NK-92 (cell line): ENCODE data around the gene MLKL.
"Not testable (repeated sequence)": the region's sequence is repeated elsewhere in the genome, so short reads cannot be mapped to it uniquely, and the experiment has no call there.

Experiments
- DNase-seq: peaks from one replicate; lab custom pipeline; 2025; ENCODE audit not compliant: unreplicated experiment; lab: John Stamatoyannopoulos, UW

Gene MLKL

GRCh38 chr16:74732707-74733350 lies 32.2 kb upstream of the MLKL start:
- DNase-seq: no peak

DNA sequence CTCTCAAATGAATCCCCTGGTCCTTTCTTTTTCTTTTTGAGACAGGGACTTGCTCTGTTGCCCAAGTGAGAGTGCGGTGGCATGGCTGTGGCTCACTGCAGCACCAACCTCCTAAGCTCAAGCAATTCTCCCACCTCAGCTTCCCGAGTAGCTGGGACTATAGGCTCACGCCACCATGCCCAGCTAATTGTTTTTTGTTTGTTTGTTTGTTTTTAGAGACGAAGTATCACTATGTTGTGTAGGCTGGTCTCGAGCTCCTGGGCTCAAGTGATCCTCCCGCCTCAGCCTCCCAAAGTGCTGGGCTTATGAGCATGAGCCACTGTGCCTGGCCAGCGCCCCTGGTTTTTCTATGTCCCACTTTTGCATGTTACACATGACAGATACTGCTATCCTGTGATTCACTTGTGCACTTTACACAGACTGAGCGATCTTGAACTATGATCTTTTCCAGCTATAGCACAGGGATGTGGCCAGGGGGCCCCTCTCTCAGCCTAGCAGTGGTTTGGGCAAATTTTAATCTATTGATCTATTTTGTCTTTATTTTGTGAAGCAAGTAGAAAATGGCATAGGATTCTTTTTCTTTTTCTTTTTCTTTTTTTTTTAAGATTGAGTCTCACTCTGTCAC lies 31.3 kb upstream of the MLKL start:
- DNase-seq: no peak

DNA sequence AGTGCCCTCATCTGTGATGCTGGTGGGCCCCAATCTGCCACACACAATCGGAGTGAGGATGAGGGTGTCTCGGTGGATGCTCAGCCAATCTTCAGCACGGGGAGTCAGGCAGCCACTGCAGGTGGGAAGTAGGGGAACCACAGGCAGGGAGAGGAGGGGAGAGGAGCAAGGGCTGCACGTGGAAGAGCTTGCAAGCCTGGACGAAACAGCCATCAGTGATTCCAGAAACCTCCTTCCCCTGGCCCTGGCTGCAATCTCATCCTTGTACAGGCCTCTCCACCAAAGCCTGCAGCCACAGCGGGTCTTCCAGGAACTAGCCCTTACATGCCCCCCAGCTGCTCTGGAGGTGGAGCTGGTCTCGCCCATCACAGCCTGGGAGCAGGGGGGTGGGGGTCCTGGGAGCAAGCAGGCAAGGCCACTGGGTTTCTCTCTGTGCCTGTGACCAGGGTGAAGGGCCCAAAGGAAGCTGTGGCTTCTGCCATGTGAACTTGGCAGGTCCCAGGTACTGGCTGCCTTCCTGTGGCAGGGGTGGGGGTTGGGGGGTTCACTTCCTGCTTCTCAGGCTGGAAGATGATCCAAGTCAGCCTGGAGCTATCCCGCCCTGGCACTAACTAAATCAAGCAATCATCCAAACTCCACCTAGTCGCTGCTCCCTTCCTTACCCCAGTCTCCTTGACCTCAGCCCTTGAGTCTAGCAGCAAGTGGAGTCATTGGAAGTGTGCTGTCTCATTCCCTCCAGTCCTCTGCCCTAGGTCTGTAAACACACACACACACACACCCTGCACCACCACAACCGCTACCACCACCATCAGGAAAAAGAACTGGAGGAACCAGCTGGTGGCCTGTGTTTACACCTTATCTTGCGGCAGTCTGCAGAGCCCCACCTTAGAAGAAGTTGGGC lies 29.4 kb upstream of the MLKL start:
- no peak for DNase-seq

DNA sequence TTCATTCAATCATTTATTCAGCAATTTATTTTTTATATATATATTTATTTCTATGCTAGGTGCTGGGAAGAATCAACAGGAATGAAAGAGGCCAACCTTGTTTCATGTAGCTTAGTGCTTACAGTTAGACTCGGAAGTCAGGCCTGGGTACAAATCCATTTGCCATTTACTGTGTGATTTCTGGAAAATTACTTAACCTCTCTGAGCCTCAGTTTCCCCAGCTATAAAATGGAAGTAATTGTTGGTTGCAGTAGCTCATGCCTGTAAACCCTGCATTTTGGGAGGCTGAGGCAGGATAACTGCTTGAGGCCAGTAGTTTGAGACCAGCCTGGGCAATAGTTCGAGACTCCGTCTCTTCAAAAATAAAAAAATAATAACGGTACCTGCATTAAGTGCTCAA lies 27.2 kb upstream of the MLKL start:
- no peak for DNase-seq

DNA sequence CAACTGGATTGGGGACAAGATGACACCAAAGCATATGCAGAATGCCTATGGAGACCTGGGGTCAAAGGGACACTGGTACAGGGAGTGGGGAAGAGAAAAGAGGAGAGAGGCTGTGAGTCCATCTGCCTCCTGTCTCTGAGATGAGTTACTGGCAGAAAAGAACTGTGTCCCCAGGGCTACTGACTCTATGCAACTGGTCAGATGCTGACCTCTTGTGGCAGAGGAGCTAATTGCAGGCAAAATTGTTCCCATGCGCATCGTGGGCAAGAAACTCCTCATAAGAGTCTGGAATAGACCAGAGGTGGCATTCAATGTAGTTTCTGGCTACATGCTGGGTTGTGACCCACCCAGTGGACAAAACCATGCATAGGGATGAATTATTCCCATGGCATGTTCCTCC lies 26.1 kb upstream of the MLKL start:
- no peak for DNase-seq

GRCh38 chr16:74725651-74726455 lies 25.2 kb upstream of the MLKL start:
- no peak for DNase-seq

DNA sequence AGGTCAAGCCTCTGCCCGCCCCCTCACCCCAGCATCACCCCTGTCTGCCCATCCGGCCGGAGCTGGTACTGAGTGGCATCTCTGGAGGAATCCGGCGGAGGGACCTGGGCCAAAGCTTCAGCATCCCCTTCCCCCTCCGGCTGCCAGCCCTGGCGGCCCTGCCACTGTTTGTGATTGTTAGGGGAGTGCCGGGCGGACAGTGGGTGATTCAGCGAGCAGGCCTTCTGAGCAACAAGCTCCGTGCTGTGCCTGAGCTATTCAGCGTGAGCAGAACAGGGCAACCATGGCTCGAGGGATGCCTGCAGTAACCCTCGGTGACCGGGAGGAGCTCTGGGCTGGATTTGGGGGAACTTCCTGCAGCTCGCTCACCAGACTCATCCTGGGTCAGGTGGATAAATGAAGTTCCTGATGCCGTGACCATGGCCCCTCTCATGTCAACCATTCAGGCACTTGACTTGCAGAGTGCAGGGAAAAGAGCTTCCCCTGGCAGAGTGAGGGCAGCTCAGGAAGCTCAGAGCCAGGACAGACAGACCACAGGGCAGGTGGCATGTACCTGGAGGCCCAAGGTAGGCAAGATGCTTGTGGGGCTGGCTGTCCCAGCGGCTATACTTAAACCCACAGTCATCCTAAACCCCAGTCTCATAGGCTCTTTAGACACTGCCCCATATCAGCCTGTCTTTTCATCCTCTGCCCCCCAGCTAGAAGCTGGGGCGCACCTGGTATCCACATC lies 24.3 kb upstream of the MLKL start:
- DNase-seq: no peak

DNA sequence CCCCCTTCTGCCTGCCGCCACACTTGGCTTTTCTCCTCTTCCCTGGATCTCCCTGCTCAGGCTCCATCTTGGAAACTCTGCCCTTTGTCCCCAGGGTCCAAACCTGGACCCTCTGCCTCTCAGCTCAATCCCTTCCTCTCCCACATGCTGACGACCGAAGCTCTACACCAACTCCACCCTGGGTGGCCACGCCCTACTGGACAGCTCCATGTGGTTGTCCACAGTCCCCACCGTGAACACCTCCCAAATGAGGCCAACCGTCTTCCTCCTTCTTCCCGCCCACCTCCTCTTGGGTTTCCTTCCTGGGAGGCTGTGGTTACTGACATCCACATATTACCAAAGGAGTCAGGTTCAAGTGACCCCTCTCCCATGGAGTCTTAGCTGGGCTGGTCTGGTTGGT lies 22.6 kb upstream of the MLKL start:
- DNase-seq: no peak

- not testable (repeated sequence) for DNase-seq
Observed at GRCh38 chr16:74722156-74722555, 21.5 kb upstream of the MLKL start.

- DNase-seq: no peak
Observed at GRCh38 chr16:74721716-74722115, 21.1 kb upstream of the MLKL start.

- no peak for DNase-seq
Observed at GRCh38 chr16:74720579-74720978, 19.9 kb upstream of the MLKL start.

DNA sequence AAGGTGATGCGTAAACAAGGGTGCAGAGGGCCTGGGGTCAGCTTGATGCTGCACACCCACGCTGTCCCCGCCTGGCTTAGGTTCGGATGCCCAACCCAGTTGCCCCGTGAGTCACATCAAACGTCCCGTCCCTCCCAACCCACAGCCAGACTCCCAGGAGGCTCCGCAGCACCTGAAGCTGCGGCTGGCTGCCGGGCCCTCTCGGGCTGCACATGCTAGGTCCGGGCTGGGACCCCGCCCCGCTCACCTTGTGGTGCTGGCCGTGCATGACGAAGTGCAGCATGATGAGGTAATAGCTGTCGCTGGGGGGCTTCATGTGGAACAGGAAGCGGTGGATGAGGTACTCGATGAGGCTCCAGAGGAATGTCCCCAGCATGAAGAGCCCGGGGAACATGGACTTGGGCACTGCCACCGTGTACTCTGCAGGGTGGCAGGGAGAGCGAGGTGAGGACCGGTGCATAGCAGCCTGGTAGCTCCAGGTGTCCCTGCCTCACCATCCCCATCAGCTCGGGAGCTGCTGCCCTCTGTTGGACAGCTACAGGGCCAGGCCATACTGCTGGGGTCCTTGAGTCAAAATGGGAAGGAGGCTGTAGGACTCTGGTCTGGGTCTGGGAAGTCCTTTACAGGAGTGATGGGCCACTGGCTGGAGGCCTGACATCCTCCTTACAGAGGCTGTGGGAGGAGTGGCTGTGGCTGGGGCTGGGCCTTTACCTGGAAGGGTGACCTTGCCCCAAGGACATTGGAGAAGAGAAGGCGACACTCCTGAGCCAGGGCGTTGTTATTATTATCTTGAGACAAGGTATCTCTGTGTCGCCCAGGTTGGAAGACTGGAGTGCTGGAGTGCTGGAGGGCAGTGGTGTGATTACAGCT lies 18.3 kb upstream of the MLKL start:
- DNase-seq: no peak

DNA sequence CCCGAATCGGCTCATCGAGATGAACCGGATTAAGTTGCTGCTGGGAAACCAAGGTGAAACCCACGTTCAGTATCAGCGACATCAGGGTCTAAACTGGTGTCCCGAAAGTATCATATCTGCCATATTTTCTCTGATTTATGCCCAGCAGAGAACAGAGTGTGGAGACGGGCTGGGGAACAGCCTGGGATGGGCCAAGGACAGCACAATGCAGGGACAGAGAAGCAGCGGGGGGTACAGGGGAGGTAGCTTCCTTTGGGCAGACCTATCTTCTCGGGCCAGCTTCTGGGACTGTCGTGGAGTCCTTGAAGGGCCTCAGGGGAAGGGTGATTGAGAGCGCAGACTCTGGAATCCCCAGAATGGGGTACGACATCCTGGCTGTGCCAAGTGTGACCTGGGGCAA lies 17.5 kb upstream of the MLKL start:
- no peak for DNase-seq

DNA sequence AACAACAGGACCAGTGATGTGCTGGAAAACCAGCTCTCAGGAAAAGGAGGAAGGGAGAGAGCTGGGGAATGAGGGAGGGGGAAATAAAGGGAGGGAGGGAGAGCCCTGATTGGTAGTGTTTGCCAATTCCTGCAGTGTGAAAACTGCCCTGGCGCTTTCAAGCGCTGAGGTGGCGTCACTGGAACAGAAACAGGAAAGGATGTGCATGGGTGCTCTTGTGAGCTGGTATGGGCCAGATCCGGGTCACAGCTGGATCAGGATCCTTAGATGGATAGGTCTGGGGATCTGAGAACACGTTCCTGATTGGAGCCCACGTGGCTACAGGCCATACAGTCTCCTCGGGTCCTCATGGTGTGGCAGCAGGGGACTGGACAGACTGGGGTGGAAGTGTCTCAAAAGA lies 16.7 kb upstream of the MLKL start:
- no peak for DNase-seq

- DNase-seq: no peak
Observed at GRCh38 chr16:74716355-74716754, 15.7 kb upstream of the MLKL start.

- DNase-seq: no peak
Observed at GRCh38 chr16:74713876-74714275, 13.2 kb upstream of the MLKL start.

DNA sequence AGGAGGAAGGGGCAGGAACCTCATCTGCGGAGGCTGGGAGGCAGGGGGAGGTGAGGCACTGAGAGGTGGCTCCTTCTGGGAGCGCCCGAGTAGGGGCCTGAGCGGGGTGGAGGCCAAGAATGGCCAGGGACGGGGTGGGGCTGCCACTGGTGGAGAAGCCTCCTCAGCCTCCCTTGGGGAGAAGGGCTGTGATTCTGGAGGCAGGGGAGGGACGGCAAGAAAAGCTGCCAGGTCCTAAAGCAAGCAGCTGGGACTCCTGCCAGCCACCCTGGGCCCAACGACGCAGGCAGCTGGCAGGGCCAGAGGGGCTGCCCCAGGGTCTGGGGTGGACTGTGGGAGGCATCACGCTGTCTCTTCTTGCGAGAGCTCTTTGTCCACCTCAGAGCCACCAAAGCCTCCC lies 12.7 kb upstream of the MLKL start:
- DNase-seq: no peak

DNA sequence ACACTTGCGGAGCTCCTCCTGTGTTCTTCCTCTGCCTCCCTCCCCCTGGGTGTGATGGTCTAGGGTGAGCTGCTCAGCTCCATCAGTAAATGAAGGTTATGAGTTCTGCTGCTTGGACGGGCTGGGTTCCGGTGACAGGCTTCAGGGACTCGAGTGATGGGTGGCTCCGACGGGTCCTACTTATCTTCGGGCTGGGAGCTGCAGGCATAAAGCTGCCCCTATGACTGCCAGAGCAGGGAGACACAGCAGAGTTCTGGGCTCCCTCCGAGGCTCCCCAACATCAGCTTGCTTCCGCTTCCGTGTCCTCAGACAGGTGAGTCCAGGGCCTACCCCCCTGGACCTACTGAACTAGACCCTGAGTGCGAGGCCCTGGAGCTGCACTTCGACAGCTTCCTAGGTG lies 11.3 kb upstream of the MLKL start:
- no peak for DNase-seq

DNA sequence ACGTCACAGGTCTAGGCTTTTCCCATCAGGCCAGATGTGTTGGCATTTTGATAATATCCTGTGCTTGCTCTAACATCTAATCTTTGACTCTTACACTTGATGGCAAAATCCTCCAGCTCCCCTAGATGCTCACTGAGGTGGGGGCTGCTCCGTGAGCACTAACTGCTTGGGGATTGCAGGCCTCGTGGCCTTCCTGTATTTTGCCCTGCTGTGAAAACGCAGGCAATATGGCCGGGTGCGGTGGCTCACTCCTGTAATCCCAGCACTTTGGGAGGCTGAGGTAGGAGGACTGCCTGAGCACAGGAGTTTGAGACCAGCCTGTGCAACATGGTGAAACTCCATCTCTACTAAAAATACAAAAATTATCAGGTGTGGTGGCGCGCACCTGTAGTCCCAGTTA lies 9.7 kb upstream of the MLKL start:
- DNase-seq: no peak

DNA sequence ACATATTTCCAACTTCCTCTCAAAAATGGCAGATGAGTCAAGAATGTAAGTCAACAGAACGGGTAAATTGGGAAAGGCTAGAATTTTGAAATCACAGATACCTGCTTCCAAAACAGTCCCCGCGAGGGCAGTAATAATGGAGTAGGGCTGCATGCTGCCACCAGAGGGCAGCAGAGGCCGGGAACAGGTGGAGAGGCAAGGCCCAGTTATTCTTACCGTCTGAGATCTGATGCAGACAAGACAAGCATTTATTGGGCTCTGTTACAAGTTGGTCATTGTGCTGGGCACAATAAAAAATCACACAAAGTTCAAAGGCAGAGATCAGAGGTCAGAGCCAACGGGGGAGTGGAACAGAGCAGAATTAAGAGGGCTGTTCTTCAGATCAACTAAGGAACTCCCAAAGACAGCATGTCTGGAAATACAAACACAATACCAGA lies 8.8 kb upstream of the MLKL start:
- DNase-seq: no peak
